Neural progenitor cell (in vitro differentiated cells): Measurements from ENCODE around the gene ELP5. TPM values are rescaled to one million over a fixed set of nuclear protein-coding genes. Genes with fewer than 3 reads are reported as not detected.

ENCODE experiments used
- DNase-seq: peaks from one replicate; pipeline ENCODE4 v3.0.0-alpha.2; 2016; ENCODE audit warnings: low spot score
- H2AFZ ChIP-seq: fragments of 200-600 bp; sonication (generic); replicated peaks from 2 replicates; pipeline ENCODE4 v1.6.1; 2016; ENCODE audit warnings: antibody characterized with exemption
- H3F3A ChIP-seq: fragments of 200-600 bp; sonication (generic); 2 replicates; pipeline ENCODE4 v1.6.1; 2016; ENCODE audit warnings: antibody characterized with exemption, low read depth
- H3K27ac ChIP-seq: fragments of 200-600 bp; sonication (generic); 2 replicates; pipeline ENCODE4 v1.5.1; 2016; ENCODE audit warnings: mild to moderate bottlenecking
- H3K27me3 ChIP-seq: fragments of 200-600 bp; sonication (generic); 2 replicates; pipeline ENCODE4 v1.6.1; 2016; ENCODE audit warnings: mild to moderate bottlenecking, moderate library complexity
- H3K36me3 ChIP-seq: fragments of 200-600 bp; sonication (generic); 2 replicates; pipeline ENCODE4 v1.5.1; 2016
- H3K4me1 ChIP-seq: fragments of 200-600 bp; sonication (generic); 2 replicates; pipeline ENCODE4 v1.6.1; 2016; ENCODE audit warnings: mixed run types
- H3K4me2 ChIP-seq: fragments of 200-600 bp; sonication (generic); 2 replicates; pipeline ENCODE4 v1.6.1; 2016
- H3K4me3 ChIP-seq: fragments of 200-600 bp; sonication (generic); 2 replicates; pipeline ENCODE4 v1.5.1; 2016
- H3K79me2 ChIP-seq: fragments of 200-600 bp; sonication (generic); 2 replicates; pipeline ENCODE4 v1.6.1; 2016; ENCODE audit warnings: low read depth
- H3K9ac ChIP-seq: fragments of 200-600 bp; sonication (generic); 2 replicates; pipeline ENCODE4 v1.6.1; 2016
- H3K9me3 ChIP-seq: fragments of 200-600 bp; sonication (generic); 2 replicates; pipeline ENCODE4 v1.5.1; 2016; ENCODE audit warnings: low read depth
- H4K20me1 ChIP-seq: fragments of 200-600 bp; sonication (generic); 2 replicates; pipeline ENCODE4 v1.6.1; 2016; ENCODE audit warnings: low read depth
- H3K27ac Mint-ChIP-seq: 3 replicates; pipeline ENCODE4 v1.8.0; 2021; ENCODE audit warnings: mixed read lengths
- H3K27me3 Mint-ChIP-seq: 2 replicates; pipeline ENCODE4 v1.8.0; 2022; ENCODE audit warnings: low read depth, mild to moderate bottlenecking, inconsistent platforms, moderate library complexity, mixed read lengths; ENCODE audit not compliant: insufficient read depth
- H3K36me3 Mint-ChIP-seq: 3 replicates; pipeline ENCODE4 v1.8.0; 2021; ENCODE audit warnings: mixed read lengths
- H3K4me1 Mint-ChIP-seq: 3 replicates; pipeline ENCODE4 v1.8.0; 2021; ENCODE audit warnings: mixed read lengths
- H3K4me3 Mint-ChIP-seq: 3 replicates; pipeline ENCODE4 v1.8.0; 2021; ENCODE audit warnings: mild to moderate bottlenecking, moderate library complexity, mixed read lengths
- H3K9me3 Mint-ChIP-seq: 3 replicates; pipeline ENCODE4 v1.8.0; 2020; ENCODE audit warnings: mixed read lengths
- CTCF ChIP-seq: fragments of 200-600 bp; sonication (generic); IDR thresholded peaks from 2 replicates; pipeline ENCODE4 v1.5.1; 2017; ENCODE audit warnings: antibody characterized with exemption, mild to moderate bottlenecking
- EZH2 ChIP-seq: fragments of 200-600 bp; sonication (generic); IDR thresholded peaks from 2 replicates; pipeline ENCODE4 v1.6.1; 2017; ENCODE audit warnings: antibody characterized with exemption, mild to moderate bottlenecking, moderate library complexity
- EZH2phosphoT487 ChIP-seq: fragments of 200-600 bp; sonication (generic); IDR thresholded peaks from 2 replicates; pipeline ENCODE4 v1.6.1; 2017; ENCODE audit warnings: antibody characterized with exemption
- total RNA-seq: library from RNA; depleted of rRNA; stranded (reverse); fragments of >200 nt; gene quantifications from 2 replicates; pipeline ENCODE4 v1.2.3, GENCODE V29; 2015; ENCODE audit warnings: low replicate concordance

Gene ELP5
- total RNA-seq, 1 donor from 2014 or later = 17.5 TPM

DNA sequence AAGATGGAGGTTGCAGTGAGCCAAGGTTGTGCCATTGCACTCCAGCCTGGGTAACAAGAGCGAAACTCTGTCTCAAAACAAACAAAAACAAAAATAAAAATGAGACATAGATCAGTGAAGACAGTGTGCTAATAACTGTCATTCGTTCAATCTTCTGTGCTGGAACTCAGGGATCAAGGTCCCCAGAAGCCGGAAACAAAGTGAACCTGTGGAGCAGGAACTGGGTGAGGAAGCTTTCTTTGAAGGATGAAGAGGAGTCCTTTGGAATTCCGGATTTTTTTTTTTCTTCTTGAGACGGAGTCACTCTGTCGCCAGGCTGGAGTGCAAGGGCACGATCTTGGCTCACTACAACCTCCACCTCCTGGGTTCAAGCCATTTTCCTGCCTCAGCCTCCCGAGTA, 27.4 kb downstream of the ELP5 start:
- Mint-ChIP-seq H3K4me1 (peaks cover 18% of the 10 kb centered on the region), H3K27me3 (peaks cover 14% of the 10 kb centered on the region), H3K4me3 (no peak overlapping the region), H3K36me3 (no peaks in the 10 kb centered on the region), H3K27ac (no peak overlapping the region), H3K9me3 (peaks cover 1% of the 10 kb centered on the region)
- no peak for DNase-seq
- Histone ChIP-seq H3F3A (peaks cover 16% of the 10 kb centered on the region), H3K27ac (no peak overlapping the region), H3K4me1 (peaks cover 4% of the 10 kb centered on the region), H3K4me3 (no peak overlapping the region), H3K9ac (no peak overlapping the region), H3K79me2 (no peaks in the 10 kb centered on the region), H3K4me2 (no peak overlapping the region), H3K9me3 (no peaks in the 10 kb centered on the region), H3K27me3 (peaks cover 47% of the 10 kb centered on the region), H4K20me1 (peaks cover 16% of the 10 kb centered on the region), H2AFZ (no peak overlapping the region), H3K36me3 (no peaks in the 10 kb centered on the region)
- TF ChIP-seq EZH2phosphoT487 (no peak), EZH2 (no peak), CTCF (no peak)

- no peak for TF ChIP-seq EZH2phosphoT487
- TF ChIP-seq EZH2 = peak; percentile 23
- peak; percentile 80 for TF ChIP-seq CTCF
- H3K27me3 Mint-ChIP-seq = peaks cover 17% of the 10 kb centered on the region
- peak overlapping the region; percentile 88 for H3K4me3 Mint-ChIP-seq
Observed at GRCh38 chr17:7280519-7281073, 28.6 kb downstream of the ELP5 start.

DNA sequence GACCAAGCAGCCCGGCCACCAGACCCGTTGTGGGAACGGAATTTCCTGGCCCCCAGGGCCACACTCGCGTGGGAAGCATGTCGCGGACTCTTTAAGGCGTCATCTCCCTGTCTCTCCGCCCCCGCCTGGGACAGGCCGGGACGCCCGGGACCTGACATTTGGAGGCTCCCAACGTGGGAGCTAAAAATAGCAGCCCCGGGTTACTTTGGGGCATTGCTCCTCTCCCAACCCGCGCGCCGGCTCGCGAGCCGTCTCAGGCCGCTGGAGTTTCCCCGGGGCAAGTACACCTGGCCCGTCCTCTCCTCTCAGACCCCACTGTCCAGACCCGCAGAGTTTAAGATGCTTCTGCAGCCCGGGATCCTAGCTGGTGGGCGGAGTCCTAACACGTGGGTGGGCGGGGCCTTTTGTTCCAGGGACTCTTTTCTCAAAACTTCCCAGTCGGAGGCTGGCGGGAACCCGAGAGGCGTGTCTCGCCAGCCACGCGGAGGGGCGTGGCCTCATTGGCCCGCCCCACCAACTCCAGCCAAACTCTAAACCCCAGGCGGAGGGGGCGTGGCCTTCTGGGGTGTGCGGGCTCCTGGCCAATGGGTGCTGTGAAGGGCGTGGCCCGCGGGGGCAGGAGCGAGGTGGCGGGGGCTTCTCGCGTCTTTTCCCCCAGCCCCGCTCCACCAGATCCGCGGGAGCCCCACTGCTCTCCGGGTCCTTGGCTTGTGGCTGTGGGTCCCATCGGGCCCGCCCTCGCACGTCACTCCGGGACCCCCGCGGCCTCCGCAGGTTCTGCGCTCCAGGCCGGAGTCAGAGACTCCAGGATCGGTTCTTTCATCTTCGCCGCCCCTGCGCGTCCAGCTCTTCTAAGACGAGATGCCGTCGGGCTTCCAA, 29.3 kb downstream of the ELP5 start, which contains the start of gene SLC2A4:
Gene SLC2A4 (plus strand): TSS at position 645 of the 879 bp plus-strand sequence. CDS start 217 bp downstream, at position 862.
- H3K9me3 ChIP-seq = no peaks in the 10 kb centered on the region
- H3K4me2 ChIP-seq = peak within 1 kb of the TSS; percentile 76
- no peaks in the 10 kb centered on the region for H3K79me2 ChIP-seq
- peaks cover 47% of the 10 kb centered on the region for H3K27me3 ChIP-seq
- no peak for TF ChIP-seq EZH2
- TF ChIP-seq EZH2phosphoT487 = no peak
- no peak for TF ChIP-seq CTCF
- H2AFZ ChIP-seq = peak within 1 kb of the TSS; percentile 71
- DNase-seq = peak; percentile 99
- Mint-ChIP-seq H3K4me3 (peak within 1 kb of the TSS; percentile 88), H3K4me1 (peaks cover 18% of the 10 kb centered on the region), H3K27me3 (peaks cover 17% of the 10 kb centered on the region), H3K27ac (no peak within 1 kb of the TSS), H3K9me3 (peaks cover 1% of the 10 kb centered on the region), H3K36me3 (peaks cover under 1% of the 10 kb centered on the region)
- peaks cover 16% of the 10 kb centered on the region for H4K20me1 ChIP-seq
- no peak within 1 kb of the TSS for H3K9ac ChIP-seq
- no peaks in the 10 kb centered on the region for H3K36me3 ChIP-seq
- peaks cover 16% of the 10 kb centered on the region for H3F3A ChIP-seq
- peak within 1 kb of the TSS; percentile 56 for H3K4me3 ChIP-seq
- no peak within 1 kb of the TSS for H3K27ac ChIP-seq
- peaks cover 4% of the 10 kb centered on the region for H3K4me1 ChIP-seq

More at GRCh38 chr17:7280519-7281073, 28.6 kb downstream of the ELP5 start:
- Histone ChIP-seq H4K20me1 (peaks cover 16% of the 10 kb centered on the region), H3F3A (peaks cover 16% of the 10 kb centered on the region), H3K27ac (no peak overlapping the region), H3K36me3 (no peaks in the 10 kb centered on the region), H3K4me2 (peak overlapping the region; percentile 76), H2AFZ (peak overlapping the region; percentile 18), H3K9ac (no peak overlapping the region), H3K9me3 (no peaks in the 10 kb centered on the region), H3K79me2 (no peaks in the 10 kb centered on the region), H3K4me1 (peaks cover 4% of the 10 kb centered on the region), H3K27me3 (peaks cover 47% of the 10 kb centered on the region), H3K4me3 (peak overlapping the region; percentile 56)
- H3K4me1 Mint-ChIP-seq = peaks cover 18% of the 10 kb centered on the region
- H3K36me3 Mint-ChIP-seq = no peaks in the 10 kb centered on the region
- DNase-seq = peak; percentile 92
- H3K9me3 Mint-ChIP-seq = peaks cover 1% of the 10 kb centered on the region
- no peak overlapping the region for H3K27ac Mint-ChIP-seq
